Colonic mucosa (tissue), 4 donors: ENCODE measurements around the gene SYT6. TPM values are rescaled to one million over a fixed set of nuclear protein-coding genes. Genes with fewer than 3 reads are reported as not detected.

Experiments
- DNase-seq: peaks from one replicate; pipeline ENCODE4 v3.0.0-alpha.2; 2020
- H3K27ac ChIP-seq: fragments of 200-600 bp; one replicate; pipeline ENCODE4 v1.8.0; 2021
- H3K27me3 ChIP-seq: fragments of 200-600 bp; one replicate; pipeline ENCODE4 v1.8.0; 2021
- H3K36me3 ChIP-seq: fragments of 200-600 bp; one replicate; pipeline ENCODE4 v1.8.0; 2021
- H3K4me1 ChIP-seq: fragments of 200-600 bp; one replicate; pipeline ENCODE4 v1.8.0; 2021; ENCODE audit warnings: mild to moderate bottlenecking
- H3K4me3 ChIP-seq: fragments of 200-600 bp; one replicate; pipeline ENCODE4 v1.8.0; 2021
- H3K9ac ChIP-seq, 2 donors: one replicate each; pipeline ENCODE4 v1.7.0; 2013; ENCODE audit warnings: control low read depth in 2 of 2, low read depth in 2 of 2, low read length in 2 of 2
- H3K9me3 ChIP-seq: fragments of 200-600 bp; one replicate; pipeline ENCODE4 v1.8.0; 2021
- intact Hi-C: fragments of 100-400 bp; cut with DNase I; formaldehyde crosslinking; loops from one replicate; pipeline ENCODE4 v1.14.1; 2022
- total RNA-seq, 2 donors: library from RNA; stranded (reverse); fragmentation: NEBNext Ultra II Directional in 1 of 2; extraction: Animal tissue kit (Norgen Biotek cat#: 25700) in 1 of 2; gene quantifications; one replicate each; pipeline ENCODE4 v1.2.1, GENCODE V29; 2021
- TF ChIP-seq, protein P1 (sequence below): fragments of 200-600 bp; IDR thresholded peaks from one replicate; pipeline ENCODE4 v1.8.0; 2022; ENCODE audit warnings: antibody characterized with exemption, mild to moderate bottlenecking
- donor health status: healthy.
- donor health status: DM: no; HTN: no; CAD: no.
- donor health status: DM: no; HTN: no; CAD: no.

The SYT6 gene
- total RNA-seq, 2 donors from 2014 or later, result 0.22 to 0.35 TPM

DNA sequence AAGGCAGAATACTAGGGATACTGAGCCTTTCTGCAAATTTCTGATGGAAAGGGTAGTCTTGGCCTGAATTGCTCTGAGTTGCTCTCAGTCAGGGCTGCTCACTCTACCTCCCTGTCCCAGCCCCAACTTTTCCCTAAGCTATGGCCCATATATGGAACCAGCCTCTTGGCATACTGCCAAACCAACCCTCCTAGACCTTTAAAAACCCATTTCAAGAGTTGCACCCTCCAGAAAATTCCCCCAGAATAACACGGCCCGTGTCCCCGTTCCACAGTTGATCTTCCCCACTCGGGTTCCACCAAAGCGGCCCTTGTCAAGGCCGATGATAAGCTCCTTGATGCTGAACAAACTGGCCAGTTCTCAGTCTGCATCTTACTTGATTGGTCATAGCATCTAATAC is 25.4 kb downstream of the SYT6 start:
- Histone ChIP-seq H3K9me3 (no peaks in the 10 kb centered on the region), H3K9ac (no peak overlapping the region), H3K4me3 (no peak overlapping the region), H3K27ac (no peak overlapping the region), H3K27me3 (no peaks in the 10 kb centered on the region), H3K4me1 (no peaks in the 10 kb centered on the region), H3K36me3 (no peaks in the 10 kb centered on the region)
- TF ChIP-seq, protein P1, sequence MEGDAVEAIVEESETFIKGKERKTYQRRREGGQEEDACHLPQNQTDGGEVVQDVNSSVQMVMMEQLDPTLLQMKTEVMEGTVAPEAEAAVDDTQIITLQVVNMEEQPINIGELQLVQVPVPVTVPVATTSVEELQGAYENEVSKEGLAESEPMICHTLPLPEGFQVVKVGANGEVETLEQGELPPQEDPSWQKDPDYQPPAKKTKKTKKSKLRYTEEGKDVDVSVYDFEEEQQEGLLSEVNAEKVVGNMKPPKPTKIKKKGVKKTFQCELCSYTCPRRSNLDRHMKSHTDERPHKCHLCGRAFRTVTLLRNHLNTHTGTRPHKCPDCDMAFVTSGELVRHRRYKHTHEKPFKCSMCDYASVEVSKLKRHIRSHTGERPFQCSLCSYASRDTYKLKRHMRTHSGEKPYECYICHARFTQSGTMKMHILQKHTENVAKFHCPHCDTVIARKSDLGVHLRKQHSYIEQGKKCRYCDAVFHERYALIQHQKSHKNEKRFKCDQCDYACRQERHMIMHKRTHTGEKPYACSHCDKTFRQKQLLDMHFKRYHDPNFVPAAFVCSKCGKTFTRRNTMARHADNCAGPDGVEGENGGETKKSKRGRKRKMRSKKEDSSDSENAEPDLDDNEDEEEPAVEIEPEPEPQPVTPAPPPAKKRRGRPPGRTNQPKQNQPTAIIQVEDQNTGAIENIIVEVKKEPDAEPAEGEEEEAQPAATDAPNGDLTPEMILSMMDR, result no peak
- DNase-seq, result no peak
- intact Hi-C loops, result no loop called here

- Histone ChIP-seq H3K36me3 (no peaks in the 10 kb centered on the region), H3K27me3 (no peaks in the 10 kb centered on the region), H3K27ac (no peak overlapping the region), H3K4me3 (no peak overlapping the region), H3K9me3 (no peaks in the 10 kb centered on the region), H3K4me1 (no peaks in the 10 kb centered on the region), H3K9ac (no peak overlapping the region)
- TF ChIP-seq, protein P1, result no peak
- no peak for DNase-seq
- intact Hi-C loops, result no loop called here
Observed at GRCh38 chr1:114126261-114127095, 27.2 kb downstream of the SYT6 start.

DNA sequence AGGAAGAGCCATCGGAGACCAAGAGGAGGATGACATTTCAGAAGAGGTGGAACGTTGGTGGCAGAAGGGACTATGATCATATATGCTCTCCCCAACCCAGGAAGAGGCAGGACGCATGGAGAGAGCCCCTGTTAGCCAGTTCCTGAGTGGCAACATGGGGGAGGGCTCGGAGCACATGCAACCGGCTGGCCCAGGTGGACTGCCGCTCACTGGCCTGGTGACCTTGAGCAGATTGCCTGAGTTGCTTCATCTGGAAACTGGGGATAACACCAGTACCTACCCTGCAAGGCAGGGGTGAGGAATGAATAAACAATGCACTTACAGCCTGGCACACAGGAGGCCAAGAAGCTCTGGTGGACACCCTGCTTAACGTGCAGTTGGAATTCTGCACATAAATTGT is 29.0 kb downstream of the SYT6 start:
- H3K27ac ChIP-seq, result no peak overlapping the region
- no peaks in the 10 kb centered on the region for H3K27me3 ChIP-seq
- intact Hi-C loops, result no loop called here
- H3K9ac ChIP-seq, result no peak overlapping the region
- no peaks in the 10 kb centered on the region for H3K36me3 ChIP-seq
- TF ChIP-seq, protein P1, result no peak
- H3K4me1 ChIP-seq, result no peaks in the 10 kb centered on the region
- DNase-seq, result no peak
- no peak overlapping the region for H3K4me3 ChIP-seq
- no peaks in the 10 kb centered on the region for H3K9me3 ChIP-seq

GRCh38 chr1:114122941-114123618 is 30.6 kb downstream of the SYT6 start:
- TF ChIP-seq, protein P1, result no peak
- Histone ChIP-seq H3K36me3 (no peaks in the 10 kb centered on the region), H3K9ac (no peak overlapping the region), H3K9me3 (no peaks in the 10 kb centered on the region), H3K27me3 (no peaks in the 10 kb centered on the region), H3K4me1 (no peaks in the 10 kb centered on the region), H3K27ac (no peak overlapping the region), H3K4me3 (no peak overlapping the region)
- intact Hi-C loops, result no loop called here
- DNase-seq, result no peak

- intact Hi-C loops, result no loop called here
- Histone ChIP-seq H3K27ac (no peak overlapping the region), H3K36me3 (no peaks in the 10 kb centered on the region), H3K4me3 (no peak overlapping the region), H3K27me3 (no peaks in the 10 kb centered on the region), H3K9me3 (no peaks in the 10 kb centered on the region), H3K4me1 (no peaks in the 10 kb centered on the region), H3K9ac (no peak overlapping the region)
- DNase-seq, result no peak
- TF ChIP-seq, protein P1, result no peak
Observed at GRCh38 chr1:114118351-114118990, 35.2 kb downstream of the SYT6 start.
